Osteocyte (in vitro differentiated cells): ENCODE data around the gene AHNAK. TPM values are rescaled to one million over a fixed set of nuclear protein-coding genes. Genes with fewer than 3 reads are reported as not detected.
A peak's percentile ranks its signal among the peaks of the same experiment; 100 is the strongest.

Experiments
- DNase-seq: peaks from one replicate; pipeline ENCODE4 v3.0.0; 2021; ENCODE audit warnings: mixed read lengths; ENCODE audit not compliant: unreplicated experiment; ENCODE audit errors: extremely low spot score
- H3K27ac Mint-ChIP-seq: one replicate; pipeline ENCODE4 v1.8.0; 2021; ENCODE audit warnings: mild to moderate bottlenecking, mixed read lengths; ENCODE audit not compliant: unreplicated experiment
- H3K27me3 Mint-ChIP-seq: one replicate; pipeline ENCODE4 v1.8.0; 2021; ENCODE audit warnings: mixed read lengths; ENCODE audit not compliant: unreplicated experiment
- H3K36me3 Mint-ChIP-seq: one replicate; pipeline ENCODE4 v1.8.0; 2021; ENCODE audit warnings: mixed read lengths; ENCODE audit not compliant: unreplicated experiment
- H3K4me1 Mint-ChIP-seq: one replicate; pipeline ENCODE4 v1.8.0; 2021; ENCODE audit warnings: mixed read lengths; ENCODE audit not compliant: unreplicated experiment
- H3K4me3 Mint-ChIP-seq: one replicate; pipeline ENCODE4 v1.8.0; 2021; ENCODE audit warnings: mild to moderate bottlenecking, moderate library complexity, mixed read lengths; ENCODE audit not compliant: unreplicated experiment
- H3K9me3 Mint-ChIP-seq: one replicate; pipeline ENCODE4 v1.8.0; 2021; ENCODE audit warnings: mixed read lengths; ENCODE audit not compliant: unreplicated experiment
- CTCF ChIP-seq: fragments of 200-600 bp; sonication (generic); IDR thresholded peaks from 2 replicates; pipeline ENCODE4 v1.5.0; 2021; ENCODE audit warnings: antibody characterized with exemption, mild to moderate bottlenecking, moderate library complexity
- total RNA-seq: library from RNA; stranded (reverse); gene quantifications from 2 replicates; pipeline ENCODE4 v1.2.1, GENCODE V29; 2021

The AHNAK gene
- total RNA-seq, 1 donor from 2014 or later: 462 TPM

- H3K4me1 Mint-ChIP-seq: peaks cover 32% of the 10 kb centered on the region
- peak; percentile 87 for TF ChIP-seq CTCF
- H3K36me3 Mint-ChIP-seq: no peaks in the 10 kb centered on the region
- peak overlapping the region; percentile 76 for H3K4me3 Mint-ChIP-seq
- no peaks in the 10 kb centered on the region for H3K27me3 Mint-ChIP-seq
- DNase-seq: peak; percentile 92
- peak overlapping the region; percentile 91 for H3K27ac Mint-ChIP-seq
- H3K9me3 Mint-ChIP-seq: no peaks in the 10 kb centered on the region
These were observed 151.6 kb downstream of the AHNAK start for GRCh38 chr11:62394825-62395538.

- no peak overlapping the region for H3K27ac Mint-ChIP-seq
- no peaks in the 10 kb centered on the region for H3K36me3 Mint-ChIP-seq
- H3K27me3 Mint-ChIP-seq: no peaks in the 10 kb centered on the region
- H3K4me1 Mint-ChIP-seq: peaks cover 20% of the 10 kb centered on the region
- H3K9me3 Mint-ChIP-seq: no peaks in the 10 kb centered on the region
- no peak overlapping the region for H3K4me3 Mint-ChIP-seq
- DNase-seq: no peak
- TF ChIP-seq CTCF: no peak
These were observed 152.9 kb downstream of the AHNAK start for GRCh38 chr11:62393735-62394134.

- no peaks in the 10 kb centered on the region for H3K9me3 Mint-ChIP-seq
- H3K4me3 Mint-ChIP-seq: no peak overlapping the region
- DNase-seq: no peak
- H3K36me3 Mint-ChIP-seq: no peaks in the 10 kb centered on the region
- H3K4me1 Mint-ChIP-seq: peaks cover 14% of the 10 kb centered on the region
- no peak overlapping the region for H3K27ac Mint-ChIP-seq
- TF ChIP-seq CTCF: no peak
- no peaks in the 10 kb centered on the region for H3K27me3 Mint-ChIP-seq
These were observed 153.5 kb downstream of the AHNAK start for GRCh38 chr11:62393061-62393611.

- Mint-ChIP-seq H3K27me3 (no peaks in the 10 kb centered on the region), H3K36me3 (no peaks in the 10 kb centered on the region), H3K9me3 (no peaks in the 10 kb centered on the region), H3K4me3 (no peak overlapping the region), H3K27ac (no peak overlapping the region), H3K4me1 (peaks cover 11% of the 10 kb centered on the region)
- no peak for DNase-seq
- TF ChIP-seq CTCF: no peak
These were observed 154.1 kb downstream of the AHNAK start for GRCh38 chr11:62392506-62392905.

GRCh38 chr11:62391642-62392425 lies 154.8 kb downstream of the AHNAK start:
- Mint-ChIP-seq H3K27me3 (no peaks in the 10 kb centered on the region), H3K4me3 (no peak overlapping the region), H3K9me3 (no peaks in the 10 kb centered on the region), H3K4me1 (peaks cover 11% of the 10 kb centered on the region), H3K36me3 (no peaks in the 10 kb centered on the region), H3K27ac (no peak overlapping the region)
- no peak for TF ChIP-seq CTCF
- no peak for DNase-seq
